PFSK-1 (cell line): ENCODE measurements around the gene HOXD11.

Experiments used
- FOXP2 ChIP-seq: optimal IDR thresholded peaks from 2 replicates; pipeline ENCODE3; 2011; ENCODE audit warnings: borderline replicate concordance, control low read depth, inconsistent platforms; ENCODE audit not compliant: insufficient read depth; ENCODE audit errors: extremely low read length, extremely low read depth
- POLR2AphosphoS5 ChIP-seq: IDR thresholded peaks from 2 replicates; pipeline ENCODE4 v1.6.1; 2012; ENCODE audit warnings: low read depth, mild to moderate bottlenecking, control low read depth, low read length, moderate library complexity
- SIN3A ChIP-seq: IDR thresholded peaks from 2 replicates; pipeline ENCODE4 v1.6.1; 2012; ENCODE audit warnings: mild to moderate bottlenecking, low read length, moderate library complexity, borderline replicate concordance; ENCODE audit not compliant: insufficient read depth
- TAF1 ChIP-seq: IDR thresholded peaks from 2 replicates; pipeline ENCODE4 v1.6.1; 2012; ENCODE audit warnings: low read length, control low read depth, borderline replicate concordance; ENCODE audit not compliant: insufficient read depth
- TF ChIP-seq, protein P1 (sequence below), 2 experiments: IDR thresholded peaks; 2 replicates each; pipeline versions ENCODE4 v1.6.1 to v1.8.0; 2011 to 2012; ENCODE audit warnings: low read depth in 2 of 2, low read length in 2 of 2, control low read depth in 1 of 2, inconsistent platforms in 1 of 2, mild to moderate bottlenecking in 1 of 2, moderate library complexity in 1 of 2; ENCODE audit not compliant: insufficient read depth in 1 of 2

DNA sequence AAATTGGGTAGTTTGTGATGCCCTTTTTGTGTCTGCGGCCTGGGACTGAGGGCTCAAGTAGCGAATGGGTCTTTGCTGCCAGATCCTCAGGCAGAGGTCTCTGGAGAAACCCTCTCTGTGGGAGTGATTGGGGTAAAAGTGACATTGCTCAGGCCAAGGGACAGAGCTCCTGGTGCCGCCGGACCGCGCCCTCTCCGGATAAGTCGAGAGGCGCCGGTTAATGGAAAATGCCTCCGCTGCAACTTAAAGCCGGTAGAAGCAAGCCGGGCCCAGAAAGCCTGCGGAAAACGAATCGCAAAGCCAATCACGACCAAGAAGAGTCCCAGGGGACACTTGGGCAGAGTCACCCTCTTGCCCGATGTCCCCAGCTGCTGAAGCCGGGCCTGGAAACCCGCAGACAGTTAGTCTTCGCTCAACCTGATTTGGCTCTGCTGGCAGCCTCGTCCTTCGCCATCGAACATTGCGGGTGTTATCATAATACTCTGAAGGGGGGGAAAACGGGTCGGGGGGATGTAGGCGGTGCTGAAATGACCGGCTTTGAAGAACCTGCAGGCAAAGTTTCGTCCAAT lies 7.8 kb upstream of the HOXD11 start:
- TF ChIP-seq POLR2AphosphoS5 (no peak), TAF1 (no peak), SIN3A (no peak), FOXP2 (no peak)
- TF ChIP-seq, protein P1, sequence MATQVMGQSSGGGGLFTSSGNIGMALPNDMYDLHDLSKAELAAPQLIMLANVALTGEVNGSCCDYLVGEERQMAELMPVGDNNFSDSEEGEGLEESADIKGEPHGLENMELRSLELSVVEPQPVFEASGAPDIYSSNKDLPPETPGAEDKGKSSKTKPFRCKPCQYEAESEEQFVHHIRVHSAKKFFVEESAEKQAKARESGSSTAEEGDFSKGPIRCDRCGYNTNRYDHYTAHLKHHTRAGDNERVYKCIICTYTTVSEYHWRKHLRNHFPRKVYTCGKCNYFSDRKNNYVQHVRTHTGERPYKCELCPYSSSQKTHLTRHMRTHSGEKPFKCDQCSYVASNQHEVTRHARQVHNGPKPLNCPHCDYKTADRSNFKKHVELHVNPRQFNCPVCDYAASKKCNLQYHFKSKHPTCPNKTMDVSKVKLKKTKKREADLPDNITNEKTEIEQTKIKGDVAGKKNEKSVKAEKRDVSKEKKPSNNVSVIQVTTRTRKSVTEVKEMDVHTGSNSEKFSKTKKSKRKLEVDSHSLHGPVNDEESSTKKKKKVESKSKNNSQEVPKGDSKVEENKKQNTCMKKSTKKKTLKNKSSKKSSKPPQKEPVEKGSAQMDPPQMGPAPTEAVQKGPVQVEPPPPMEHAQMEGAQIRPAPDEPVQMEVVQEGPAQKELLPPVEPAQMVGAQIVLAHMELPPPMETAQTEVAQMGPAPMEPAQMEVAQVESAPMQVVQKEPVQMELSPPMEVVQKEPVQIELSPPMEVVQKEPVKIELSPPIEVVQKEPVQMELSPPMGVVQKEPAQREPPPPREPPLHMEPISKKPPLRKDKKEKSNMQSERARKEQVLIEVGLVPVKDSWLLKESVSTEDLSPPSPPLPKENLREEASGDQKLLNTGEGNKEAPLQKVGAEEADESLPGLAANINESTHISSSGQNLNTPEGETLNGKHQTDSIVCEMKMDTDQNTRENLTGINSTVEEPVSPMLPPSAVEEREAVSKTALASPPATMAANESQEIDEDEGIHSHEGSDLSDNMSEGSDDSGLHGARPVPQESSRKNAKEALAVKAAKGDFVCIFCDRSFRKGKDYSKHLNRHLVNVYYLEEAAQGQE (IDR thresholded peaks at IDR 0.05; ENCODE audit: insufficient read depth in 1 of 2, low read depth in 2 of 2, low read length in 2 of 2) = no peak
